ENCODE results near the gene SHISAL2B.

The SHISAL2B gene

GRCh38 chr5:64766941-64767340 is 76.6 kb downstream of the SHISAL2B start:
- Histone ChIP-seq H3K9me3 (replicated peaks; ENCODE audit: insufficient read depth, low read length) (no peaks in the 10 kb centered on the region), H3F3A (ENCODE audit: insufficient read depth, low read length) (no peaks in the 10 kb centered on the region), H3K4me1 (ENCODE audit: low read length) (peaks cover 32% of the 10 kb centered on the region), H3K4me3 (ENCODE audit: low read length) (peak overlapping the region; percentile 95; the same call in 1 of the 2 replicates), H3K4me2 (ENCODE audit: low read depth, low read length) (peak overlapping the region; percentile 64), H3K9me2 (replicated peaks; ENCODE audit: insufficient read depth, low read length) (no peaks in the 10 kb centered on the region), H3K36me3 (replicated peaks; ENCODE audit: insufficient read depth, low read length) (peaks cover 4% of the 10 kb centered on the region), H3K79me2 (ENCODE audit: low read length) (peaks cover 88% of the 10 kb centered on the region), H3K27me3 (replicated peaks; ENCODE audit: insufficient read depth, low read length) (no peaks in the 10 kb centered on the region), H2AFZ (ENCODE audit: low read length) (no peak overlapping the region), H3K27ac (ENCODE audit: low read length) (no peak overlapping the region), H3K9ac (ENCODE audit: low read length) (no peak overlapping the region), H4K20me1 (ENCODE audit: insufficient read depth, low read length) (no peaks in the 10 kb centered on the region)
- DNase-seq, result no peak
- TF ChIP-seq, protein P1, sequence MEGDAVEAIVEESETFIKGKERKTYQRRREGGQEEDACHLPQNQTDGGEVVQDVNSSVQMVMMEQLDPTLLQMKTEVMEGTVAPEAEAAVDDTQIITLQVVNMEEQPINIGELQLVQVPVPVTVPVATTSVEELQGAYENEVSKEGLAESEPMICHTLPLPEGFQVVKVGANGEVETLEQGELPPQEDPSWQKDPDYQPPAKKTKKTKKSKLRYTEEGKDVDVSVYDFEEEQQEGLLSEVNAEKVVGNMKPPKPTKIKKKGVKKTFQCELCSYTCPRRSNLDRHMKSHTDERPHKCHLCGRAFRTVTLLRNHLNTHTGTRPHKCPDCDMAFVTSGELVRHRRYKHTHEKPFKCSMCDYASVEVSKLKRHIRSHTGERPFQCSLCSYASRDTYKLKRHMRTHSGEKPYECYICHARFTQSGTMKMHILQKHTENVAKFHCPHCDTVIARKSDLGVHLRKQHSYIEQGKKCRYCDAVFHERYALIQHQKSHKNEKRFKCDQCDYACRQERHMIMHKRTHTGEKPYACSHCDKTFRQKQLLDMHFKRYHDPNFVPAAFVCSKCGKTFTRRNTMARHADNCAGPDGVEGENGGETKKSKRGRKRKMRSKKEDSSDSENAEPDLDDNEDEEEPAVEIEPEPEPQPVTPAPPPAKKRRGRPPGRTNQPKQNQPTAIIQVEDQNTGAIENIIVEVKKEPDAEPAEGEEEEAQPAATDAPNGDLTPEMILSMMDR (IDR thresholded peaks at IDR 0.05; ENCODE audit: low read length), result no peak
- no peak for TF ChIP-seq EZH2phosphoT487 (IDR thresholded peaks at IDR 0.05; ENCODE audit: low read length)
- TF ChIP-seq EZH2 (optimal IDR thresholded peaks at IDR 0.05; ENCODE audit: low read depth, low read length), result no peak

Data from MM.1S (cell line).